ELR (cell line): ENCODE data around the gene ALDOC.
A peak's percentile ranks its signal among the peaks of the same experiment; 100 is the strongest.

Experiments used
- DNase-seq: peaks from one replicate; pipeline ENCODE4 v3.0.0-alpha.2; 2015; ENCODE audit warnings: low read depth

The ALDOC gene

DNA sequence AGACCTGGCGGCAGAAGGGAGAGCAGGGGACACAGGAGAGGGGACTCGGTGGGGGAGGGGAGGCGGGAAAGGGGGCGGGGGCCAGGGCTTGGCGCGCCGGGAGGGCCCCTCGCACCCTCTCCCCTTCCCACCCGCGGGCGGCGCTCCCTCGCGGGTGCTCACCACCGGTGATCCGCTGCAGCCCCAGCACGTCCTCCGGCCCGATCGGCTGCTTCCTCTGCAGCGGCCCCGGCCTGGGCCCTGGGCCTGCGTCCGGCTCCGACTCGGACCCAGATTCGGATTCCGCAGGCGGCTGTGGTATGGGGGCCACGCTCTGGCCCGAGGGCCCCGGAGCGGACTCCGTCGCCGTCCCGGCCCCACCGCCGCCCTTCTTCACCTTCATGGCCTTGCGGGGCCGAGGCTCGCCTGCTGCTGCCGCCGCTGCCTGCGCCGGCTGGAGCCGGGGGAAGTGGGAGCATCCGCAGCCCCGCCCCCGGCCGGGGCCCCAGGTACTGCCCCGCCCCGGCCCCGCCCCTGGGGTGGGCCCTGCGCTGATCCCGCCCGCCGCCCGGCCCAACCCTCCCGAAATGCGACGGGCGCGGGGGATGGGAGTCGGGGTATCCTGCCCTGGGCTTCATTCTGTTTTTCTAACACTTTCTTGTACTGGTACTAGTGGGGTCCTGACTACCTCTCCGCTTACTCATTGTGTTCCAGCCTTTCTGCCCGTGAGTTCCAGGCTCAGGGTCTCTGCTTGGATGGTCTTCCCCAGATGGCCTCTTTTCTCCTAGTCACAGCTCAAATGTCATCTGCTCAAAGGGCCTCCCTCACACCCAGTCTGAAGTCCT is 24.3 kb downstream of the ALDOC start, which contains the start of gene UNC119:
Gene UNC119, minus strand, starts transcription at position 449 of the 824 bp plus-strand sequence. Its CDS starts 67 bp downstream, at position 382.
- DNase-seq = peak; percentile 79

GRCh38 chr17:28551421-28552175 is 25.1 kb downstream of the ALDOC start:
- DNase-seq = peak; percentile 35

- no peak for DNase-seq
Observed at GRCh38 chr17:28550858-28551257, 25.8 kb downstream of the ALDOC start.

- DNase-seq = no peak
Observed at GRCh38 chr17:28549236-28550132, 27.2 kb downstream of the ALDOC start.

- DNase-seq = no peak
Observed at GRCh38 chr17:28548417-28549130, 28.1 kb downstream of the ALDOC start.

GRCh38 chr17:28547623-28548416 is 28.9 kb downstream of the ALDOC start:
- peak; percentile 87 for DNase-seq

DNA sequence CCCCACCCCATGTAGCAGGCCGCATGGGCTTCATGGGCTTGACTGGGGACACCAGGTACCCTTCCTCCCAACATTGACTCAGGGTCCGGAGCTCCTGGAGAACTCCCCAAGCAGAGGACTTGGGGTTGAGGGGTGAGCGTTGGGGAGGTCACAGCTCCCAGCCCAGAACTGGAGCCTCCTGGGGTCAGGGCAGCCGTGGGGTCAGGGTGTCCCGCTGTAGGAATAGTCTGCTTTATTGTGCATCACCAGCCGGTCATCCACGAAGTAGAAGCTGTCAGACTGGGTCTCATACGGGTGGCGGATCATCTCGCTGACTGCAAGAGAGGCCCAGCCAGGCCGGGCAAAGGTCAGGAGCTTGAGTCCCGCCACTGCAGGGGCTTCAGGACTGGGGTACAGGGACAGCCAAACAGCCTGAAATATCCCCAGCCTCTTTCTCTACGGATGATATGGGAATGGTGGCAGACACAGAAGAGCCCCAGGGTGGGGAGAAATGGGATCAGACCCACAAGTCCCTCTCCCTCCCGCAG is 29.5 kb downstream of the ALDOC start:
- no peak for DNase-seq

- DNase-seq = no peak
Observed at GRCh38 chr17:28545787-28546415, 30.8 kb downstream of the ALDOC start.

DNA sequence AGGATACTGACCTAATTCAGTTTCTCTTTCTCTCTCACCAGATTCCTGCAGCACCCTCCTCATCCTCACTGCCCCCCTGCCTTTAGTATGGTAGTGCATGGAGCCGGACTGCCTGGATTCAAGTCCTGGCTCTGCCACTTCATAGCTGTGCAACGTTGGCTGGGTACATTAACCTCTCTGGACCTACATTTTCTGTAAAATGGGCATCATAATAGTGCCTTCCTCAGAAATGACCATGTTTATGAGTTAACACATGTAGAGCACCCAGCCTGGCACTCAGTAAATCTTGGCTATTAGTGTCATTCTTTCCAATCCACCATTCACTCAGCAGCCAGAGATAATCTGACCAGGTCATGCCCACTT is 31.6 kb downstream of the ALDOC start:
- no peak for DNase-seq

DNA sequence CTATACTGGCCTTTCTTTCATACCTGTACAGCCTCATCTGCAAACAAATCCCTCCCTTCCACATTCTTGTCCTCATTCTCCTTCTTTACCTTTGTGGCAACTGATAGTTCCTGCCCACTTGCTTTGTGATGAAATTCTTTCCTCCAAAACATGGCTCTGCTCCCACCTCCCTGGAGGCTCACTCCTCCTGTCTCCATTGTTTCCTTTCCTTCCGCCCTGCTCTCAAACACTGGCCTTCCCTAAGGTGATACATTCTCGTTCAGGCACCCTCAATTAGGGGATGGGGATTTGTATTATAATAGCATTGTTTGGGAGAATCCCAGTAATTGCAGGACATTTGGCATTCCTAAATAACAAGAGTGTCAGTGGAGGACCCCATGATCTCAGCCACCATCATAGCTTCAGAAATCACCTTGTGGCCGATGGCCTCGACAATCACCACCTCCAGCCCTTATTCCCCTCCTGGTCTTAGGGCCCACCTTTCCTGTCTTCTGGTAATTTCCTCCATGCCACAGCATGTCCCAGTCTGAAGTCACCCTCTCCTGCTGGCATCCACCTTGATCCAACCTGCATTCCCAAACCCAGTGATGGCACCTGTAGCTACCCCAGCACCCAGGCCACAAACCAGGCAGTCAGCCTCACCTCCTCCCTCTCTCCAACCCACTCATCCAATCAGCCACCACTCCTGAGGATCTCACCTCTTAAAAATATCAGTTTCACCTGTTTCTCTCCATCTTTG is 32.1 kb downstream of the ALDOC start:
- DNase-seq = no peak

DNA sequence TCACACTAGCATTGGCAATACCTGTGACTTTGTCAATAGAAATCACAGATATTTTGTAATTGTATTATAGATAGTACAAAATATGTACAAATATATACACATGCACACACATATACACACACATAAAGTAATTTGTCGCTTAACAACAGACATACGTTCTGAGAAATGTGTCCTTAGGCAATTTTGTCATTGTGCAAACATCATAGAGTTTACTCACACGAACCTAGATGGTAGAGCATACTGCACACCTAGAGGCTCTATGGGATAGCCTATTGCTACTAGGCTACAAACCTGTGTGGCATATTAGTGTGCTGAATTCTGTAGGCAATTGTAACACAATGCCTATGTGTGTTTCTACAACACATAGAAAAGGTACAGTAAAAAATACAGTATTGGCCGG is 35.3 kb downstream of the ALDOC start:
- DNase-seq = no peak

DNA sequence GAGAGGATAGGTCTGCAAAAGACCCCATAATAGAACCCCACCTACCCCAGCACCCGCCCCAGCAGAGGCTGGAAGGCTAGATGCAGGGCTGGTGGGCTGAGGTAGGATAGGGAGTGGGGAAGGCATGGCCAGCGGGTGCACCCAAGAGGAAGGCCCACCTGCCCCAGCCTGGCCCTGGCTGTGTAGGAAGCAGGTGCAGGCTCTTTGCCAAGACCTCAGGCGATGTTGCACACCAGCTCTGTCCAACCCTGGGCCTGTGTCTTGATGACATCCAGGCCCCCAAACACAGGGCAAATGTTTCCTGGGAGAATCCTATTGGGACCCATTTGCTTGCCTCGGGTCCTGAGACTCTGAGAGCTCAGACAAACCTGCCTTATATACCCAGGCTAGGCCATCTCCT is 36.5 kb downstream of the ALDOC start:
- DNase-seq = no peak

- DNase-seq = no peak
Observed at GRCh38 chr17:28538296-28538895, 38.3 kb downstream of the ALDOC start.

DNA sequence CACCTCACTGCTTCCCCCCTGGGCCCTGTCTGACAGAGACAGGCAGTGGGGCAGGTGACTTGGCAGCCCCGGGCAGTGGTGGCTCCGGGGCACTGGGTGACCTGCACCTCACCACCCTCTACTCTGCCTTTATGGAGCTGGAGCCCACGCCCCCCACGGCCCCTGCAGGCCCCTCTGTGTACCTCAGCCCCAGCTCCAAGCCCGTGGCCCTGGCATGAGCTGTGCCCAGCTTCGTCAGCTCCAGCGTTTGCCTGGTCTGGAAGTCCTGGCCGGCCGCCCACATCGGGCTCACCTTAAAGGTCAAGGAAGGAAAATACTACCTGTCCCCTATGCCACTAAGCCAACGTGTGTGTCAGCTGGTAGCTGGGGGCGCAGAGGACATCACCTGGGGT is 39.5 kb downstream of the ALDOC start:
- no peak for DNase-seq

DNA sequence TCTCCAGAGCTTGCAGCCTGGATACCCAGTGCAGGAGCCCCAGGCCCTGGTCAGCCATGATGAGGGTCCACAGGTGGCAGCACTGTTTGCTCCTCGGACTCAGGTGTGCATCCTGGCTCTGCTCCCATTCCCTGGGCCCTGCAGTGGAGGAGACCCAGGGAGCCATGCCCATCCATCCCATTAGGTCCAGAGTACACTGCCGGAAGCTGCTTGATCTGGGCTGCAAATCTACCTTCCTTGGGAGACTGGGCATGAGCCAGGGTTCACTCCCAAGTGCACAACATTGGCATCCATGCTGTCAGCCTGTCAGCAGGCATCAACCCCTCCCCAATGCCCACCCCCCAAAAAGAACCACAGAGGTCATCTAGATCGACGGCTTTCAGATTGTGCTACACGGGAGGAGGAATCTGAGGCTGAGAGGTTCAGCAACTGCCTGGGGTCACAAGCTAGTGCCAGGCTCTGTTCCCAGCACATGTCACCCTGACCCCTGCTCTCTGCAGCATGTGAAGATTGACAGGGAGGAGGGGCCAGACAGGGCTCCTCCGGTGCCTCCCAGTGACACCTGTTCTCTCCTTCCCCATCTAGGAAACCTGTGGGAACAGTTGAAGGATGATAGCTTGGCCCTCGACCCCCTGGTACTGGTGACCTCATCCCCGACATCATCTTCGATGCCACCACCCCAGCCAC is 40.0 kb downstream of the ALDOC start:
- DNase-seq = no peak

GRCh38 chr17:28534740-28535375 is 41.8 kb downstream of the ALDOC start:
- no peak for DNase-seq

DNA sequence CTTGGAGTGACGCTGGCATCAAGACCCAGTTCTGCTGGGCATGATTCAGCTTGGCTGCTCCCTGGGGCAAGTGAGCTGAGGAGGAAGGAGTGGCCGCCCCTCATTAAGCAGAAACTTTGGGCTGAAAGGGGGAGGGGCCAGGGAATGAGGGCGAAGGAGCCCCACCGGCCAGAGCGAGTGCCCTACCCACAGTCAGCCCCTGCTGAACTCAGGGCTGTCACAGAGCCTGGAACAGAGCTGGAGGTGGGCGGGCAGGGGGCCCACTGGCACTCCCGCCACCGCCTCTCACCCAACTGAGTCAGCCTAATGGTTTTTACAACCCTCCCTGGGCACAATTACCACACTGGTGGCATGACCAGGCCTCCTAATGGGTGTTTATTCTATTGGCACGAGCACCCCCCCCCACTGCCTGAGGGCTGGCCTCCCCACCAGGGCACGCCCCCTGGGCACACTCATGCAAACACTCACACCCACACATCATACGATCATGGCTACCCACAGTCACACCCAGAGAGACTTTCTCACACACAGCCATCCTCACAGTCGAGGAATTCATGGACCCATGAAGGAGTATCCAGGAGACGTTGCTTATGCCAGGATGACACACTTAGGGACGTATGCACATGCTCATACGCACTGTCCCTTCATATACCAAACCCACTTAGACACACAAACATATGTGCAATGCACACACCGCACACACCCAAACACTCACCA is 43.4 kb downstream of the ALDOC start:
- DNase-seq = no peak
